NCI-H460 (cell line): ENCODE results near the gene MARS1. TPM values are rescaled to one million over a fixed set of nuclear protein-coding genes. Genes with fewer than 3 reads are reported as not detected.
A peak's percentile ranks its signal among the peaks of the same experiment; 100 is the strongest.
"Not testable (repeated sequence)": the region's sequence is repeated elsewhere in the genome, so short reads cannot be mapped to it uniquely, and the experiment has no call there.

ENCODE experiments used
- DNase-seq: peaks from one replicate; pipeline ENCODE4 v3.0.0-alpha.2; 2016; ENCODE audit warnings: low read depth; ENCODE audit errors: extremely low read depth
- total RNA-seq: library from RNA; depleted of rRNA; stranded (reverse); fragments of >200 nt; shearing (Covaris generic); gene quantifications from 2 replicates; pipeline ENCODE4 v1.2.3, GENCODE V29; 2014

Gene MARS1
- total RNA-seq, 1 experiment from 2014 or later = 346 TPM

DNA sequence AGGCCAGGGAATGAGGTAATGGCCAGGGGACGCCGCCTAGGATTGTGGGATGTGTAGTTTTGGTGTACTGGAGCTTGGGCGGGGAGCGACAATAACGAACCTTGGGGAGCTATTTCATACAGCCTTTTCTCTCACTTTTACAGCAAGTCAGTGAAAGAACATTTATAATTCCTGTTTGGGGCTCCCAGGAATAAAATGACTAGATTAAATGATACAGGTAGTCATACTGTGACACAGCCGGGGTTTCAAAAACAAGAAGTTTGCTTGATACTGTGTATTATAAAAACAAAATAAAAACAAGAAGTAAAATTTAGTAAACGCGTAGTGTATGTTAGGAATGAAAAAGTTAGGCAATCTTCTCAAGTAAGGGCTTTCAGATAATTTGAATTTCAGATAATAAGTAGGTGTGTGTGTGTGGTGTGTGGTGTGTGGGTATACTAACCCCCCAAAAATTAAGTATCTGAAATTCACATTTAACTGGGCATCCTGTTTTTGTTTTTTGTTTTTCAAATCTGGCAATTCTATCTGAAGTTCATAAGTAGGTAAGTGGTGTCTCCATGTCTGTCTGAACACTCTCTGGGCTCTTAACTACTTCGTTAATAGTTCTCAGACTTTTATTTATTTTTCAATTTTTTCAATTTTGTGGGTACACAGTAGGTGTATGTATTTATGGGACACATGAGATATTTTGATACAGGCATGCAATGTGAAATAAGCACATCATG lies 59.6 kb downstream of the MARS1 start:
- DNase-seq = no peak

DNA sequence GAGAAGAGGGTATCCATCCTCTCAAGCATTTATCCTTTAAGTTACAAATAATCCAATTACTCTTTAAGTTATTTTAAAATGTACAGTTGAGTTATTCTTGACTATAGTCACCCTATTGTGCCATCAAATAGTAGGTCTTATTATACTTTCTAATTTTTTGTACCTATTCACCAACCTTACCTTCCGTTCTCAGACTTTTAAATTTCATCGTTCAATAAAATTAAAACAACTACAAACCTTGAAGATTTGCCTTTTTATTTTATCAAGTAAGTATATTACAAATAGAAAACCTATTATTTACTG lies 60.1 kb downstream of the MARS1 start:
- DNase-seq = no peak

DNA sequence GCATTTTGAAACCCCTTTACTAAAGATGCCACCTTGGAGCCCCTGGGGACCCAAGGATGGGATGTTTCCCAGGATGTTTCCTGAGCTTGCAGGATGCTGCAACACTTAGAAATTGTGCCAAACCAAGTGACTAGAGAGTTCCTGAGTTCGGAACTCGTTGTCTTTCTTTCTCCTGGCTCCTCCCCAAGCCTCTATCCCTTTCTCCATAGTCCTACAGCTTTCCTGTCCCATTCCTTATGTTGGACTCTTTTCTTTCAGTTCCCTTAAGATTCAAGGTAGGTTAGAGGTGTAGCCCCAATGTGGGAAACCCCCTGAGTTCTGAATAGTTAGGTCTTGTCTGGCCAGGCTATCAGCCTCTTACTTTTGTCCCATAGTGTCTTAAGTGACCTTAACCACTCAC lies 60.6 kb downstream of the MARS1 start:
- DNase-seq = peak; percentile 32

DNA sequence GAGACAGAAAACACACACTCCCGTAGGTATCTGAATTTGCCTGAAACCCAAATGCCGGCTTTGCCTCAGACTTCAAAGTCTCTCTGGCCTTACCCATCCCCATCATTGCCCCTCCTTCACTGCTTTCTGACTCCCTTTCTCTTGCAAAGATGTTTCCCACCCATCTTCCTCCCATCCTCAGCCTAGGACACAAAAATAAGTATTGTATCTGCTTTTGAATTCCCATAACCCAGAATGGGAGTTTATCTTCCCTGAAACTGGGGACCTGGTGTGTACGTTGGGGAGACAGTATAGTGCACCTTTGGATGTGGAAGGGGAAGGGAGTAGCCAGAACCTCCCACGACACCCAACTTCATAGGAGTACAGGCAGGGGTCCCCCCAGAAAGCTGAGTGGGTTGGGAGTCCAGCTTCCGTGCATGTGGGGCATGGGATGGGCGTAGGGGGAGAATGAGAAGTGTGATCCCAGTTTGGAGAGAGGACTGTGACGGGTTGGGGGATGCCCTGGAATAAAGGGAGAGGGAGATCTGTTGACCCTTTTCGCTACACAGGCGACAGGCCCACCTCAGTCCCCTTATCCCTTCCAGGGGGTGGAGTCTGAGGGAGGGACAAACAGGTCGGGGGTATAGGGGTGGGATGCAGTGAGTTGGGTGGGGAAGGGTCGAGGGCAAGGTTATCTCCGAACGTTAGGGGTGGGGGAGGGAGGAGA lies 61.5 kb downstream of the MARS1 start:
- DNase-seq = no peak

DNA sequence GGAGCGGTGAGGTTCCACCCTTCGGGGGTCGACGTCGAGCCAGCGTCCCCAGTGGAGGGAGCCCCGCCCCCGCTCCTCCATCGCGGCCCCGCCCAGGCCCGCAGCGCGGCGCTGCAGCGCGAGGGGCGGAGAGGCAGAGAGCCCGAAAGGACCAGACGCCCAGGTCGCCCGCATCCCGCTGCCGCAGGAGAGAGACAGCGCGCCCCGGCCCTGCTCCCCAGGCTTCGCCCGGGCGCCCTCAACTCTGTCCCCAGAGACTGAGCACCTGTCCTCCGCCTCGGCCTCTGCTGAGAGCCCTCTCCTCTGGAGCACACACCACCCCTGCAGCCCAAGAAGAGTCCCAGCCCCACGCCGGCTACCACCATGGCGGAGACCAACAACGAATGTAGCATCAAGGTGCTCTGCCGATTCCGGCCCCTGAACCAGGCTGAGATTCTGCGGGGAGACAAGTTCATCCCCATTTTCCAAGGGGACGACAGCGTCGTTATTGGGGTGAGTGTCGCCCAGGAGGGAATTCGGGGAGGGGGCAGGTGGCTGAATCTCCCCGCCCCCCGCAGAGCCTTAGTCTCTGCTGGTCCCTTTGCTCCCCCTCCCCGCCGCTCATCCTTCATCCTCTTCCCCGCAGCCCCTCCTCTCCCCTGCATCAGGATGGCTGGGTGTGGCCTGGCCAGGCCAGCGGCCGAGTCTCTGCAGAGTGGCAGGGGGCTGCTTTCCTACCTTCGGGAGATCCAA lies 62.2 kb downstream of the MARS1 start, which contains the start of gene KIF5A:
KIF5A (plus strand) TSS at position 136 of the 732 bp plus-strand sequence; CDS start at position 364, 228 bp downstream.
- no peak for DNase-seq

DNA sequence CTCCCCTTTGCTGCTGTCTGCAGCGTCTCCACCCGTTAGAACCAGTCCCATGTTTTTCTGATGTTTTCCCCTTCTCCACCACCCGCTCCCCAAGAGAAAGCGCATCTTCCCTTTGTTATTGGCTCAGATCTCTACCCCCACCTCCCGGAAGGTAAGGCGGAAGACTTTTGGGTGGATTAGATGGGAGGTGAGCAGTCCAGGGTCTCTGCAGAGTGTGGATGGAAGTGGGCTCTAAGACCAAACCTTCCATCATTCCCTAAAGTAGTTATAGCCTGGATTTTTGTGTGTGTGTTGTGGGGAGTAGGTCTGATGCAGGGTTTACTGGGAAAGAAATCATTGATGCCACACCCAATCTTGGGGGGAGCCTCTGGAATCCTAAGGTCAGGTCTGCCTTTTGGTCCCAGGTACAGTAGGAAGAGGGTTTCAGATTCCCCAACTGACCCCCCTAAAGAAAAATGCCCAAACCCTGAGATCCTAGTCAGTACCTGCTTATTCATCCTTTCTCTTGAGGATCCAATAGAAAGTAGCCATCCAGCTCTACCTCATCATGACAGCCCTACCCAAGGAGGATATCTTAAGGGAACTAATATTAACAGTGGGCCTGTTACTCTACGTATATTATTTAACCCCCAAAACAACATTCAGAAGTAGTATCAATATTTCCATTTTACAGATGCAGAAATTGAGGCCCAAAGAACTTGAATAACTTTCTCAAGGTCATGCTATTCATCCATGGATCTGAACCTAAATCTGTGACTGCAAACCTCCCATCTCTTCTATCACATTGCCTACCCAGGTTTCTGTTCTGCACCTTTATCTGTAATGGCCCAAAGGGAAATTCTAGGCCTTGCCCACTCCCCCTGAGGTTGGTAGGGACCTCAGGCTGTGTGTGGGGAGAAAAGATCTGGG lies 63.0 kb downstream of the MARS1 start:
- no peak for DNase-seq

DNA sequence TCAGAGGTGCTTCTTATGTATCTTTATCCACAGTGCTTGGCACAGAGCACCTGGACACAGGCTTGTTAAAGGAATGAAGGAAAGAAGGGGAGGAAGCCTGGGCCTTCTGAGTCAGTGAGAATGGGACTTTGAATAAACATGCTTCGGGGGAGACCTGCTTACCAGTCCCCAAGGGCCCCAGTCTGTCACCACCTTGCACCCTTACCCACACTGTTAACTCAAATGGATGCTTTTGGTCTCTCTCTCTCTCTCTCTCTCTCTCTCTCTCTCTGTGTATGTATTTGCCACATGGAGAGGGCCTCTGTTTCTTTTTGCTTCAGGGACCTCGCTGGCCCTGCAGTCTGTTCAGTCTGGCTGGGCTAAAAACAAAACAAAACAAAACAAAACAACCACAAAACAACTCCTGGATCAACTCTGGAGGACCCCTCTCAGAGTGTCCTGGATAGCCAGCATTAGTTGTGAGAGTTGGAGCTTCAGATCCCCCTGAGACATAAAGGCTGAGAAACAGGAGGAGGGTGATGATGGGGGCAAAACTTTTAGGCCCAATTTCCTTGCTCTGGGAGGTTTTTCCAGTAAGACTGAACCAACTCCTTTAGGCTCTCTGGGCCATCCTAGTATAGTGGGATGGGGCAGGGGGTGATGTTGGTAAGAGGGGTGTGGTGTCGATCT lies 63.9 kb downstream of the MARS1 start:
- DNase-seq = no peak

DNA sequence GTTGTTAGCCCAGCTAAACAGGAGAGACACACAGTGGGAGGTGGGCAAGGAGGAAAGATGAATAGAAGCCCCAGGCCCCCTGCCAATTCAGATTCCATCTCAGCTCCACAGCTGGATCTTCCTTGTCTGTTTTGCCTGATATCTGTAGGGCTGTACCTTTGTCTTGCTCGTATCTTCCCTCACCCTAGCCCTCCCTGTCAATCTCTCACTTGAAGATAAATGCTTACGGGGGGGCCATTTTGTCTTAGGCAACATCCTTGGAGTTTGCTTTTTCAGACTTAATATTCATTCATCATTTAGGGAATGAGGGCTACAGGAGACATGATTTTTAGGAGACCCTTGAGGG lies 64.4 kb downstream of the MARS1 start:
- DNase-seq = no peak

DNA sequence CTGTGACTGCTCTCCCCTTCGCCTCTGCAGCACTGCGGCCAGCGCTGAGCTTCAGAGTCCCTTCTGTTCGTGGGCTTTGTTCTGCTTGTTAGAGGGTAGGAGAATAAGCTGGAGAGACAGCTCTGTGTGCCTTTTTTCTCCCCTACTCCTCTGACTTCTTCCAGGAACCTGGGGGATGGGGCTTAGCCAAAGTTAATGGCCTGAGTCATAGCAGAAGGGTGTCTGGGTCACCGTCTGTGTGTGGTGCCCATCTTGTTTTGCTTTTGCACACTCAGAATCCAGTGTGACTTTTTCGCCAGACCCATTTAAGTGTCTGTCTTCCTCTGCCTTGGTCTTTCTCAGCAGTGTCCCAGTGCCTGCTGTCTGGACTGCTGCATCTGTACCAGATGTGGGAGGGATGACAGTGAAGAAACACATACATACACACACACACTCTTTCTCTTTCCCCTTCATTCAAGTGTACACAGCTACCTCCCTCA lies 65.0 kb downstream of the MARS1 start:
- DNase-seq = no peak

DNA sequence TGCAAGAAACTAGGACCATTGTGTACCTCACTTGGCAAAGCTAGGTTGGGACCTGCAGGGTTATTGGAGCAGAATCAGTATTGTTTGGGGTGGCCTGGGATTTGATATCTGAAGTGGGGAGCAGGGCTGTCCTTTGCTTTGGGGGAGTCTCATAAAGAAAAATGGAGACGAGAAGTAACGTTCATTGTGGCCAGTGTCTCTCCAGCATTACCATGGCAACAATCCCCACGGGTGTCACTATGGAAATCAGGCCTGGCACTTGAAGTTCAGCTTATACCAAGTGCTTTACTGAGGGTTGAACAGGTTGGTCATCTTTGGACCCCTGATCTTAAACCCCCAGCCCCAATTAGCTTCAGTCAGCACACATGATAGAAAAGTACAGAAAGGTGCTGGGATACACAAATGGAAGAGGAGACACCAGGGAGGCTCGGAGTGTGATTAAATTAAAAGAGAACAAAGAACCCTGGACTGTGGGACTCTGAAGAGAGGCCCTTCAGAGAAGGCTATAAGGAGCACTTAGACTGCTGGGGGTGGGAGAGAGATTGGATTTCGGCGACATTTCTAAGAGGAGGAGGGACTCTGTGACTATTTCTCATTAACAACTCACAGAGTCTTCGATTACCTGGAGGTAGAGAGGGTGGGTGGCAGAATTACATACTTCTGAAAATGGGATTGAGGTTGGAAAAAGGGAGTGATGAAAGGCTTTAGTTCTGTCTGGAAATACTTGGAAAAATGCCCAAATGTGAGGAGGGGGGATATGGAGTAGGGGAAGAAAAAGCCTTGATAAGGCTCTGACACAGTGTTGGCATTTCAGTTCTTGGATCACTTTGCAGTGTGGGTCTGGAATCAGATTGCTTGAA lies 65.7 kb downstream of the MARS1 start:
- DNase-seq = no peak

DNA sequence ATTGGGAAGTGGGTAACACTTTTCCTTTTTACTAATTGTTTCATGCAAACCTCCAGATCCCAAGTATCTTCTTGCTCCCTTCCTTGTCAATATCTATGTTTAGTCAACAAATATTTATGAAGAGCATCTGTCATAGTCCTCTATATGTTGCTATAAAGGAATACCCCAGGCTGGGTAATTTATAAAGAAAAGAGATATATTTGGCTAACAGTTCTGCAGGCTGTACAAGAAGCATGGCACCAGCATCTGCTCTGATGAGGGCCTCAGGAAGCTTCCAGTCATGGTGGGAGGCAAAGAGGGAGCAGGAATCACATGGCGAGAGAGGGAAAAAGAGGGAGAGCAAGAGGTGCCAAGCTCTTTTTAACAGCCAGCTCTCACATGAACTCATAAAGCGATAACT lies 66.6 kb downstream of the MARS1 start:
- DNase-seq = no peak

DNA sequence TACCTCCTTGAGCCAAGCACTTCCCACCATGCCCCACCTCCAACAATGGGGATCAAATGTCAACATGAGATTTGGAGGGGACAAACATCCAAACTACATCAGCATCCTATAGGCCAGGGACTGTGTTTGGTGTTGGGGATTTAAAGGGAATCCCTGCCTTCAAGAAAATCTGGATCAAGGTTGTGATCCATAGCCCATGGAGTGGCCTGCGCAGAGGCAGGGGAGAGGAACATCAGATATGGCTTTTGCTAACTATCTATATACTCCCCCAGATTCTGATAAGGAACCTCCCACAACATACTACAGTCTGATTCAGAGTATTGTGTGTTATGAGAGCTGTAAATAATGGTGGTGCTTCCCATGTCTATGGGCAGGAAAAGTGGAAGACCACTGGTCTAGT lies 67.0 kb downstream of the MARS1 start:
- no peak for DNase-seq

DNA sequence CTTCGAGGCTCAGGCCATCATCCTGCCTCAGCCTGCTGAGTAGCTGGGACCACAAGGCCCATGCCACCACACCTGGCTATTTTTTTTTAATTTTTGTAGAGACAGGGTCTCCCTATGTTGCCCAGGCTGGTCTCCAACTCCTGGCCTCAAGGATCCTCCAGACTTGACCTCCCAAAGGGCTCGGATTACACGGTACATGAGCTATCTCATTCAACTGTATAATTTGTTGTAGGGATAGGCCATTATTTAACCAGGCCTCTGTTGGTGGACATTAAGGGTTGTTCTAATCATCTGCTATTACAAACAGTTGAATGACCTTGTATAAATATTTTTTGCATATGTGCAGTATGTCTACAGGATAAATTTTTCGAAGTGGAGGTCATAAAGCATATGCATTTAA lies 71.0 kb downstream of the MARS1 start:
- no peak for DNase-seq

DNA sequence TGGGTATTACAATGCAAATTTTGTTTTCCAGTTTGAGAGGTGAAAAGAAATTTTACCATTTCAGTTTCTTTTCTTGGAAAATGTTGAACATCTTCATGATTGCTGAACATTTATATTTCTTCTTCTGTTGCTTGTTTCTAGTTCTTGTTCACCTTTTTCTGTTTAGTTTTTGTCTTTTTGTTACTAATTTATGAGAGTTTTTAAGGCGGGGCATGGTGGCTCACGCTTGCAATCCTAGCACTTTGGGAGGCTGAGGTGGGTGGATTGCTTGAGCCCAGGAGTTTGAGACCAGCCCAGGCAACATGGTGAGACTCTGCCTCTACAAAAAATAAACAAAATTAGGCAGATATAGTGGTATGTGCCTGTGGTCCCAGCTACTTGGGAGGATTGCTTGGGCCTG lies 72.6 kb downstream of the MARS1 start:
- DNase-seq = no peak

DNA sequence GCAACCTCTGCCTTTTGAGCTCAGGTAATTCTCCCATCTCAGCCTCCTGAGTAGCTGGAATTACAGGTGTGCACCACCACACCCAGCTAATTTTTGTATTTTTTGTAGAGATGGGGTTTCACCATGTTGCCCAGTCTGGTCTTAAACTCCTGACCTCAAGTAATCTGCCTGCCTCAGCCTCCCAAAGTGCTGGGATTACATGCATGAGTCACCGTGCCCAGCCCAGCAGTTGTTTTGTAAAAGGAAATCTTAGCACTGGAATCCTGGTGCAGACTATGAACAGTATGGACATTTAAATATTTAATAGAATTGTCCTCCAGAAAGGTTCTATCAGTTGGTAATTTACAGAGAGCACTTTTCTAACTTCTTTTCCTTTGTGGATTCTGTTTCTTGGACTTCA lies 73.2 kb downstream of the MARS1 start:
- not testable (repeated sequence) for DNase-seq

DNA sequence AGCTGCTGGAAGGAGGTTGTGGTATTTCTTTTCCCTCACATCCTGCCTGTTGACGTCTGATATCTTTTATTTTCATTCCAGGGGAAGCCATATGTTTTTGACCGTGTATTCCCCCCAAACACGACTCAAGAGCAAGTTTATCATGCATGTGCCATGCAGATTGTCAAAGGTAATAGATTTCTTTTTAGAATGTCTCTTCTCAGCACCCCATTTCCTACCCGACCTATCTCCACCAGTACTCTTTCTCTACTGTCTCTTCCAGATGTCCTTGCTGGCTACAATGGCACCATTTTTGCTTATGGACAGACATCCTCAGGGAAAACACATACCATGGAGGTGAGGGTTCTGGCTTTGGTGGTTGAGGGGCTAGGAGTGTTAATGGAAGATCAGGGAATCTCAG lies 75.5 kb downstream of the MARS1 start:
- no peak for DNase-seq

DNA sequence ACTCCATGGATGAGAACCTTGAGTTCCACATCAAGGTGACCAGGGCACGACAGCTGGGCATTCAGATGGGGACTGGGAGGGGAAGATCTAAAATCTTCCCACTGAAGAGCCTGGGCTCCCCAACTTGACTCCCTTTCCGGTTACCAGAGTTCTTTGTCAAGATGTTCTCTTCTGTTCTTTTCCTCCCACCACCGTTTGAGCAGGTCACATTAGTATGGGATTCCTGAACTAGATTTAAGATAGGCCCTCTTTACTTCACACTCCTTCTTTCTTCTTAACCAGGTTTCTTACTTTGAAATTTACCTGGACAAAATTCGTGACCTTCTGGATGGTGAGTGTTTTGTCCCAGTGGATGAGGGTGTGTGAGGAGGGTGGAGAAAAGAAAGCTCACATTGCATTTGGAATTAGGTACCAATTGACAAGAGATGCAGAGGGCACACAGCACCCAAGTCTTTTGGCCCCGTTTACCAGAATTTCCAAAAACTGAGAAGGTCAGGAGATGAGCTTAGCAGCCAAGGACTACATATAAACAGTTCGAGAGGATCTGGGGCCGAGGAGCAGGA lies 76.4 kb downstream of the MARS1 start:
- DNase-seq = no peak
